GM19193 (cell line): ENCODE measurements around the gene CCT7.

Source experiments
- POLR2A ChIP-seq: IDR thresholded peaks from 4 replicates; pipeline ENCODE4 v1.6.1; 2011; ENCODE audit not compliant: insufficient read depth, insufficient read length; ENCODE audit errors: extremely low read depth

CCT7 gene

DNA sequence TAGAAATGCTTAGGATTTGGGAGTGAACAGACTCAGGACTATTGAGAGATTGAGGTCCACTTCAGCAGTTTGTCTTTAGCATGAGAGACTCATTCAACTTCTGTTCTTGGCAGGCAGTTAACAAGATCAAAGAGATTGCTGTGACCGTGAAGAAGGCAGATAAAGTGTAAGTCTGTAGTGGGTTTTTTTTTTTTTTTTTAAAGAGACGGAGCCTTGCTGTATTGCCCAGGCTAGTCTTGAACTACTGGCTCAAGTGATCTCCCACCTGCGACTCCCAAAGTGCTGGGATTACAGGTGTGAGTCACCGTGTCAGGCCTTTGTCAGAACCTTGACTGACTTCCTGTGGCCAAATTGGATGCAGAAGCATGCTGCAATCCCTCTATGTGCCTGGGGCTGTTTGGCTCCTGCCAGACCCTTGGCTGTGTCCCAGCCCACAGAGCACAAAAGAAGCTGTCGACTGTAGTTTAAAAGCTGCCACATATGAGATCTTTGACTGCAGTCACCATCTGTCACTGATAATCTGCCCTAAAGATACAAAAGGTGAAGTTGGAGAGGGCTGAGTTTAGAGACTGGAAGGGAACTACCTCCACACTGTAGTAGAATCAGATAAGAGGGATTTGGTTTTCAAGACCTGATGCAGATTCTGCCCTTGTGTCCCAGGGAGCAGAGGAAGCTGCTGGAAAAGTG lies 9.9 kb downstream of the CCT7 start:
- TF ChIP-seq POLR2A = no peak

DNA sequence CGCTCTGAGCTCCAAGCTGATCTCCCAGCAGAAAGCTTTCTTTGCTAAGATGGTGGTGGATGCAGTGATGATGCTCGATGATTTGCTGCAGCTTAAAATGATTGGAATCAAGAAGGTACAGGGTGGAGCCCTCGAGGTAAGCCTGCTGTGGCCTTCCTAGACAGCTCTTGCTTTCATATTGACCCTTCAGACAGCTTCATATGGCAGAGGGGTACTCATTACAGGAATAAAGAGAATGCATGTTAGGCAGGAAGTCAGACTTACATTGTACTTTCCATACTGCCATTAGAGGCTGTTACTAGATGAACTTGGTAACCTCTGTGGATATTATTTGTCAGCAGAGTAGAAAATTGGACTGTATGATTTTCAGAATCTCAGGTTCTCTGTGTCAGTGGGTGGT lies 10.5 kb downstream of the CCT7 start:
- TF ChIP-seq POLR2A = no peak

DNA sequence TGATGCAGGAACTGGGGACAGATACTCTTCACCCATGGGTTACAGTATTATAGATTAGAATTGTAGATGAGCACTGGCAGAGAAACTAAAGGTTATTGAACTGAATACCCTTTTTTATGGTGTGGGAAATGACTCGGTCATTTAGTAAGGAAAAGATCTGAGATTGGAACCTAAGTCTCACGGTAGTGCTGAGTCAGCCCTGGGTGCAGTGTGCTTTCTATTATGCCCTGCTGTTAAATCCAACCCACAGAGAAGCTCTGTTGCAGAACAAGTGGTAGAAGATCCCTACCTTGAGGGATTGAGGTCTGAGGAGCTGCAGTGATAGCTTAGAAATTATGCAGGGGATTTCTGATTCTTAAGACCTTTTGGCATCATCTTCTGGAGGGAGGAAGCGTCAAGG lies 12.7 kb downstream of the CCT7 start:
- TF ChIP-seq POLR2A = no peak

DNA sequence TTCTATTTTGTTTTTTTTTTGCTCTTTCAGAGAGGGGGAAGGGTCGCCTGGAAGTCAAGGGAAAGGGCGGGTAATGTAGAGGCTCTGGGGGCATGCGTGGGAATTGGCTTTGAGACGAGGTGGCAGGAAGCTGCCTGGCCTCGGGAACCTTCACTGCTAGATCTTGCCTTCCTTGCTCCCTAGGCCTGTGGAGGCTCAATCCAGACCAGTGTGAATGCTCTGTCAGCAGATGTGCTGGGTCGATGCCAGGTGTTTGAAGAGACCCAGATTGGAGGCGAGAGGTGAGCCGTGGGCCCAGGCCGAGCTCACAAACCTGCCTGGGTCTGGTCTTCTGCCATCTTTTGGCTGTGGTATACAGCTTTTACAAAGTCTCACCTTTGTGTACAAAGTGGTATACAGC lies 15.5 kb downstream of the CCT7 start:
- TF ChIP-seq POLR2A = no peak

DNA sequence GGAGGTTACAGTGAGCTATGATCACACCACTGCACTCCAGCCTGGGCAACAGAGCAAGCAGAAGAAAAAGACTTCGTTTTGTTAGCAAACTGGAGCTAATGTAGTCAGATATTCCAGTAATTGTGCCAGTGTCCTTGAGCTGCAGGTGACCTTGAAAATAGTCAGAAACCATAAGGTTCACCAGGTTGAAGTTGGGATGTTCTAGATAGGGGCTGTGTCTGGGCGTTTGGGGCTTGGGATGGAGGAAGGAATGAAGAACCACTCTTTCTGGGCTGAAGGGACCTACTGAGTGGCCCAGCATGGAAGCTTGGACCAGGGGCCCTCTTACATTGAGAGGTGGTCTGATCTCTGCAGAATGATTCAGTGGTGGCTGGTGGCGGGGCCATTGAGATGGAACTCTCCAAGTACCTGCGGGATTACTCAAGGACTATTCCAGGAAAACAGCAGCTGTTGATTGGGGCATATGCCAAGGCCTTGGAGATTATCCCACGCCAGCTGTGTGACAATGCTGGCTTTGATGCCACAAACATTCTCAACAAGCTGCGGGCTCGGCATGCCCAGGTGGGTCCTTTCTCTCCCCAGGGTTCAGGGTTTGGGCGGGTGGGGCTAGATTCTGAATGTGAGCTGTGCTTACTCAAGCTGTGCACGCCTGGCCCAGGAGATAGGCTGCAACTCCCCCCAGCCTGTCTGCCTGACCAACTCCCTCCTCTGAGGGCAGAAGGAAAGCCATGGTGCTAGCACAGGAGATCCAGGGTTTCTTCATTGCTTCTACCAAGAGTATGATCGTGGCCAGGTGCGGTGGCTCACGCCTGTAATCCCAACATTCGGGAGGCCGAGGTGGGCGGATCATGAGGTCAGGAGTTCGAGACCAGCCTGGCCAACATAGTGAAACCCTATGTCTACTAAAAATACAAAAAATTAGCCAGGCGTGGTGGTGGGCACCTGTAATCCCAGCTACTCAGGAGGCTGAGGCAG lies 17.1 kb downstream of the CCT7 start:
- no peak for TF ChIP-seq POLR2A

DNA sequence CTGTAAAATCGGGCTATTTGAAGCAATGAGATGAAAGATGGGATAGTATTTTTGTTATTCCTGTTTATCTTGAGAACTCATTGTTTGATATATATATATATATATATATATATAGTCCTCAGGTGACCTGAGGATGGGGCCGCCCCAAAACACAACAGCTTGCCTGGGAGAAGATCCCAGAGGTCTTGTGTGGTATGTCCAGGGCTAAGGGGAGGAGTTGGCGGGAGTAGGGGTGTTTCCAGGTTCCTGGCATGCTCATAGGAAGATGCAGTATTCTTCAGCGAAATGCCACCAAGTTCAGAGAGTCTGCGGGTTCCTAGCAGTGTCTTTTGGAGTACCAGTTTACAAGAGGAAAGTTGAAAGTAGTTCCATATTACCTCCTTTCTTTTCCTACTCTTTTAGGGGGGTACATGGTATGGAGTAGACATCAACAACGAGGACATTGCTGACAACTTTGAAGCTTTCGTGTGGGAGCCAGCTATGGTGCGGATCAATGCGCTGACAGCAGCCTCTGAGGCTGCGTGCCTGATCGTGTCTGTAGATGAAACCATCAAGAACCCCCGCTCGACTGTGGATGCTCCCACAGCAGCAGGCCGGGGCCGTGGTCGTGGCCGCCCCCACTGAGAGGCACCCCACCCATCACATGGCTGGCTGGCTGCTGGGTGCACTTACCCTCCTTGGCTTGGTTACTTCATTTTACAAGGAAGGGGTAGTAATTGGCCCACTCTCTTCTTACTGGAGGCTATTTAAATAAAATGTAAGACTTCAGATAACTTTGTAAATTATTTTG lies 18.3 kb downstream of the CCT7 start:
- TF ChIP-seq POLR2A = no peak

DNA sequence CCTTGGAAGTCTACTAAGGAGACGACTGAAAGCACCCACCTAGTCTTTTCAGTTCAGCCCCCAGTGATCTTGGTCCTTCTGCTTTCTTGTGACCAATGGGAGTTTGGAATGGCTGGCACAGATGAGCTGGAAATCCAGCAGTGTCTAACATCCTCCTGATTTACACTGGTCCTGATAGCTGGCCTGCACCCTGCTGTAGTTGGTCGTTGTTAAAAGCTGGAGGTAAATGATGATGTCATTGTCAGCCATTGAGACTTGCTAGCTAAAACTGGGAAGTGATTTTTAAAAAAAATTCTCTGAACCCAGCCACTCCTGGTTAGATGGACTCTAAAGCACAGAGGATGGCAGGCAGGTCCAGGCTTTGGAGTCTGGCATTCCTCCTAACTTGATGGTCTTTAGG lies 19.3 kb downstream of the CCT7 start:
- TF ChIP-seq POLR2A = no peak

DNA sequence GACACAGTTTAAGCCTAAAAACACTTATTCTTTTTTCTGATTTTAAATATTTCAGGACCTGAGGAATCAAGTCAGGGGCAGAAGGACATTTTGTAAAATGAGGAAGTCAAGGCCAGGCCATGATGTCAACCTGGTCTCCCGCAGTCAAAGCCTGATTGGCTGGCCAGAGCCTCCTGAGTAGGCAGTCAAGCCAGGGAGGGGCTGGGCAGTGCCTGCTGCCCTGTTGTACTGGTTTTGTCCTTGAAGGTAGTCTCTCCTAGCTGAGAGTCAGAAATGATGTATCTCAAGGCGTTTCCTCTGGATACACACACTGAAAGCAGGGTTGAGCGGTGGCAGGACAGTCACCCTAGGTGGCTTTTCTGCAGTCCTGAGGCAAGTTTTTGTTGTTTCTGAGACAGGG lies 19.8 kb downstream of the CCT7 start:
- TF ChIP-seq POLR2A = peak; percentile 17

DNA sequence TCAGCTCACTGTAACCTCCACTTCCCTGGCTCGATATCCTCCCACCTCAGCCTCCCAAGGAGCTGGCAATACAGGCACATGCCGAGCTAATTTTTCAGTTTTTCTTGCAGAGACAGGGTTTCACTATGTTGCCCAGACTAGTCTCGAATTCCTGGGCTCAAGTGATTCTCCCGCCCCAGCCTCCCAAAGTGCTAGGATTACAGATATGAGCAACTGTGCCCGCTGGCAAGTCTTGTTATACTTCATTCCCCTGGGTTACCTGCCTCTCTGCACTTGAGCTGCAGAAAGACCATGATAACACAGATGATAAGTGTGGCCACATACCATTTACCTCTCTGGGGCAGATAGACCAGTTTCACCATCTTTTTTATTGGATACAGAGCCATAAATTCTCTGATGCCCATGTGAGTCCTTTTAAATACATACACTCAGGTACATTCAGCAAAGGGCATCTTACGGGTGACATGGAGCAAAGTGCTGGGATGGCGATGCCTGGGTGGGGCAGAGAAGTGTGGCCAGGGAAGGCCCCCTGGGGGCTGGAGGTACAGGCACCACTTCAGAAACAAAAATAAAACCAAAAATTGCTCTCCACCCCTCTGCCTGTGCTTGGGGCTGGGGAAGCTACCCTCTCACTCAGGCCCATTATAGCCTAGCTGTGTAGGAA lies 20.4 kb downstream of the CCT7 start:
- no peak for TF ChIP-seq POLR2A

DNA sequence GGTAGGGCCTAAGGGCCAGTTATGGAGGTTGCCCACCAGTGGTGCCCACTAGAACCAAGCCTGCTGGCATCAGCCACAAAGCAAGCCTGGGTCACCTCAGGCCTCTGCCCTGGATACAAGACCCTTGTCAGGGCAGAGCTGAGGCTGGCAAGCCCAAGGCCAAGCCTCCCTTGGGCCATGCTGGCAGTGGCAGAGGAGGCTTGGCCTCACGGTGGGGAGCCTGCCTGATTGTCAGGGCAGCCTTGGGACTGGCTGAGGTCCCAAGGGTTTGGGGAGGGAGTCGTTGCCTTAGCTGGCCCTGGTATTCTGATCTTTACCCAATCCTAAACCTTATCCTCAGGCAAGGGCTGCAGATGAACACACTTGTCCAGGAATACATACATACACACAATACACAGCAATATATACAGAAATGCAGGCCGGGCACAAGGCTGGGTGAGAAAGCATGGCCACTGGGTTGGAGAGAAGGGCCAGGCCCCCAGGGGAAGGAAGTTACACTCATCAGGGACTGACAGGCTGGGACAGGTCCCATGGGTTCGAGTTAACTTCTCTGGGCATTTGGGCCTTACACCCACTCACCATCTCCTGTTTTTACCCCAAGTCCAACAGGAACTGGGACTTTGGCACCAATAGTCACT lies 21.0 kb downstream of the CCT7 start:
- no peak for TF ChIP-seq POLR2A

DNA sequence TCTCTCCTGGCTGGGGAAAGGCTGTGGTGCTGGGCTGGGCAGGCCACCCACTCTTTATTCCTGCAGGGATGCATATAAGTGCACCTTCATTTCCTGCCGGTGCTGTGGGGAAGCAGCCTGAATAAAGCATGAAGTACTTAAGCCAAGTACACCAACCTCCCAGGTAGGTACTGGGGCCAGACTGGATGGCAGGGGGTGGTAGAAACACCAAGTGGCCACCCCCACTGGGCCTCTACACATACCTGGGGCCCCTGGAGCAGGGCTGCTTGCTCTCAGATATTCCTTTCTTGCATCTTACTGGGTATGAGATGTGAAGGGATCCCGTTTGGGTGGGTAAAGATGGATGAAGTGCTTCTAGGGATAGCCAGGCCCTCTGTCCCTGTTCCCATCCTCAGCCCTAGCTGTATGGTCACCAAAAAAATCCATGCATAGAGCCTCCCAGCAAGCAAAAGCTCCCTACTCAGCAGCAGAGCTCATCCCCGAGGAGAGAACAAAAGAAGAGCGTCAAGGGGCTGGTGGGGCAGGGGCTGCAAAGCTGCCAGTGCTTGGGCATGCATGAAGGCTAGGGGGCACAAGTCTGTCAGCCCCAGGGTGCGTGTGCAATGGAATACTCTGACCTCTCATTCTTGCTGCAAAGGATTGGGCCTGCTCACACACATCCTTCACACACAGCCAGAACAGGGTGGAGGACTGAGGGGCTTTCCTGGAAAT lies 22.0 kb downstream of the CCT7 start:
- no peak for TF ChIP-seq POLR2A

DNA sequence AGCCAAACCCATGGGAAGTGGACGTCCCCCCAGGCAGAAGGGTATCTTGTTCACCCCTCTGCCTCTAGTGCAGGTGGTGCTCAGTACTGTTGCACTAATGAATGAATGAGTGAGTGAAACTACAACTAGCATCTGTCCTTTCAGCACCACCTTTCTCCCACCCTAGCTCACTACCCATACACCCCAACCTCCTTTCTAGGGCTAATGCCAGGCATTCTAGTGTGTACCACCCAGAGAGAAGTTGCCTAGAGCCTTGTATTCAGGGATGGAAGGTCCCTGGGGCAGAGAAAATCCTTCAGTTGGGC lies 22.5 kb downstream of the CCT7 start:
- TF ChIP-seq POLR2A = no peak

DNA sequence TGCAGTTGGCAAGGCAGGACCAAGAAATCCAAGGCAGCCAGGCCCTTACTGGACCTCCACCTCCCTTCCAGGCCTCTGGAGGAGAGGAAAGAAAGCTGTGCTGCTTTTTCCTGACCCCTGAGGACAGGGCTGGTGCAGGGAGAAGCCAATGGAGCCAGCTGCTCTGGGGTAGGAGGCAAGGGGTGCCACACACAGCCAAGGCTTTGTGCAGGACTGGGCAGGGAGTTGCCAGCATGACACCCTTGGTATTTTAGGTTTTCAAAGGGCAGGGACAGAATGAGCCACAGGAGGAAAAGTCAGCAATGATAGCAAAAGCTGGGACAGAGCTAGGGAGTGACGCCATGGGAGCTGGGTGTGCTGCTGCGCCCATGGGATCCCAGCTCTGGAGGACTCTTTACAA lies 22.9 kb downstream of the CCT7 start:
- no peak for TF ChIP-seq POLR2A
